NOMO-1 treated with dmso at 0.1 percent for 144 hours (cell line): ENCODE results near the gene PLEKHA3.
A peak's percentile ranks its signal among the peaks of the same experiment; 100 is the strongest.
"Not testable (repeated sequence)": the region's sequence is repeated elsewhere in the genome, so short reads cannot be mapped to it uniquely, and the experiment has no call there.

Source experiments
- DNase-seq: peaks from one replicate; lab custom pipeline; 2025; ENCODE audit not compliant: unreplicated experiment; lab: John Stamatoyannopoulos, UW

PLEKHA3 gene

DNA sequence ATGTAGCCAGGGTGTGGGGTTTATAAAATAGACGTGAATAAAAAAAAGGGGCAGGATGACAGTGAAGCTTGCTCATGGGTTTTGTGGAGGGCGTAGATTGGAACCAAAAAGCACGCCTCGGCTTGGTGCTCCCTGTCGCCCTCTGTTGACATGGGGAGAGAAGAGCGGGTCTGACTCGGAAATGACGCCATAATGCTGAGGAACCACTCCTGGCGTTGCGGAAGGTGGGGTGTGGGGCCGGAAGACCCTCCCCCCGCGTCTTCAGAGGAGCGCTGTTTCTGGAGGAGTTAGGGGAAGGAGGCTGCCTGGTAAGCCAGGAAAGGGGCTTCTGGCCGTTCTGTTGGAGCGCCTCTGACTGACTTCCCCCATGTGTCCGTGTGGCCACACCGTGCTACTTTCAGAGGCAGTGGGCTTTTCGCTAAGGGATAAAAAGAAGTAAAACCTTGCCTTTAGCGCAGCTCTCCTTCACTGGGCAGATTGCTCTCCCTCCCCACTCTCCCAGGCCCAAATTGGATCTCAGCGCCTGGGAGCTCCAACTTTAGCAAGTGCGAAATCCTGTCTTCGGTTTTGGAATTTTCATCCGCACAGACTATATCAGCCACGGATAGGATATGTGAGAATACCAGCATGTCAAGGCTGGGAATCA, 42.8 kb downstream of the PLEKHA3 start:
- DNase-seq = peak; percentile 95

DNA sequence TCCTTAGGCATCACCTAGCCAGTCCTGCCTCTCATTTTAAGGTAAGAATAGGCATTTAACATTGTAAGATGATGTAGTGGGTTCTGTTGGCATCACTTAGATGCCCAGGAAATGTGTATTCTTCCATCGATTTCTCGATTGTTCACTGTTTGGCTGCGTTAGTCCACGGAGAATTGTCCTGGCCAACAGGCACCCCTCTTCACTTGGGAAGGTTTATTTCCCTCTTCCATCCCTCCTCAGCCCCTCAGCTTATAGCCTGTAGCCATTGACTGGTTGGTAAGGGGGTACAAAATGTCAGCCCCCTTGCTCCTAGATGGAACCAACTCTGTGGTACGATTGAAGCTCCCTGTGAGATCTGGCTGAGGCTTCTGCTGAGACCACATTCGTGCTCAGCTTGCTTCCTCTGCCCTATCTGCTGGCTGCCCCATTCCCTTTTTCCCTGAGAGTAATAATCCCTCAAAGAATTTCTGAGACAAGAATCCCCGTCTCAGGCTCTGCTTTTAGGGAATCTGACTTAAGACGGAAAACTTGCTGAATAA, 43.4 kb downstream of the PLEKHA3 start:
- DNase-seq = no peak

DNA sequence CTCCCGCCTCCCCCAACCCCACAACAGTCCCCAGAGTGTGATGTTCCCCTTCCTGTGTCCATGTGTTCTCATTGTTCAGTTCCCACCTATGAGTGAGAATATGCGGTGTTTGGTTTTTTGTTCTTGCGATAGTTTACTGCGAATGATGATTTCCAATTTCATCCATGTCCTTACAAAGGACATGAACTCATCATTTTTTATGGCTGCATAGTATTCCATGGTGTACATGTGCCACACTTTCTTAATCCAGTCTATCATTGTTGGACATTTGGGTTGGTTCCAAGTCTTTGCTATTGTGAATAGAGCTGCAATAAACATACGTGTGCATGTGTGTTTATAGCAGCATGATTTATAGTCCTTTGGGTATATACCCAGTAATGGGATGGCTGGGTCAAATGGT, 44.8 kb downstream of the PLEKHA3 start:
- DNase-seq = not testable (repeated sequence)

DNA sequence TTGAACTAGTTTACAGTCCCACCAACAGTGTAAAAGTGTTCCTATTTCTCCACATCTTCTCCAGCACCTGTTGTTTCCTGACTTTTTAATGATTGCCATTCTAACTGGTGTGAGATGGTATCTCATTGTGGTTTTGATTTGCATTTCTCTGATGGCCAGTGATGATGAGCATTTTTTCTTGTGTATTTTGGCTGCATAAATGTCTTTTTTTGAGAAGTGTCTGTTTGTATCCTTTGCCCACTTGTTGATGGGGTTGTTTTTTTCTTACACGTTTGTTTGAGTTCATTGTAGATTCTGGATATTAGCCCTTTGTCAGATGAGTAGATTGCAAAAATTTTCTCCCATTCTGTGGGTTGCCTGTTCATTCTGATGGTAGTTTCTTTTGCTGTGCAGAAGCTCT, 45.2 kb downstream of the PLEKHA3 start:
- not testable (repeated sequence) for DNase-seq

DNA sequence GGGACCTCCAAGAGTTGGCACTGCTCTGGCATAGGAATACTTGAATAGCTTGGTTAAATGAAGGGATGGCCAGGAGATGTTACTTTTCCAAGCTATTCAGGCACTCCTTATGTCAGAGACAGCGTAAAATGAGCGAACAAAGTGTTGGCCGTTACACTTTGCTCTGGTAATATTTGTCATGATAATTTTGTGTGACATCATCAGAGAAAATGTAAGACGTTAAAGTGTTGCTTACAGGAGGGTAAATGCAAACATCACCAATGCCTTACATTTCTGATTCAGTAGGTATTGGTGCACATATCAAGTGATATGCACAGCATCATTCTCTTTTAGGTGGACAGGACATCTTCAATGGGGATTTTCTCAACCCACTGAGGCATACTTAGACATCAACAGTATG, 46.0 kb downstream of the PLEKHA3 start:
- DNase-seq = no peak

- no peak for DNase-seq
Observed at GRCh38 chr2:178527592-178527991, 47.3 kb downstream of the PLEKHA3 start.

GRCh38 chr2:178528647-178529046, 48.4 kb downstream of the PLEKHA3 start:
- no peak for DNase-seq

- DNase-seq = no peak
Observed at GRCh38 chr2:178529194-178529593, 48.9 kb downstream of the PLEKHA3 start.

DNA sequence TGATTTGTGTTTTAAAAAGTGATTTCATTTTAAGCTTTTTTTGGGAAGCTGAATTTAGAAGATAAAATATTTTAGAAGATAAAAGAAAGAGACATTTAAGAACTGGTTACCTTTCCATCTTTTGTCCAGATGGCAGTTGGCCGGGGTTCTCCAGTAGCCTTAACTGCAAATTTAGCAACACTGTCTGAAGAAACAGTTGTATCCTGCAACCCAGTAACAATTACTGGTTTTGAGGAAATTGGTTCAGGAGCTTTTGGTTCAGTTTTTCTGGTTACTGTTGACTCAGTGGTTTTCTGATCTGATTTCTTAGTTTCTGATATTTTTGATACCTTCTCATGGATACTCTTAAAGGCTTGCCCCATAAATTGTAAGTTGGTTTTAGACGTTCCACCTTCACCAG, 49.9 kb downstream of the PLEKHA3 start:
- no peak for DNase-seq

DNA sequence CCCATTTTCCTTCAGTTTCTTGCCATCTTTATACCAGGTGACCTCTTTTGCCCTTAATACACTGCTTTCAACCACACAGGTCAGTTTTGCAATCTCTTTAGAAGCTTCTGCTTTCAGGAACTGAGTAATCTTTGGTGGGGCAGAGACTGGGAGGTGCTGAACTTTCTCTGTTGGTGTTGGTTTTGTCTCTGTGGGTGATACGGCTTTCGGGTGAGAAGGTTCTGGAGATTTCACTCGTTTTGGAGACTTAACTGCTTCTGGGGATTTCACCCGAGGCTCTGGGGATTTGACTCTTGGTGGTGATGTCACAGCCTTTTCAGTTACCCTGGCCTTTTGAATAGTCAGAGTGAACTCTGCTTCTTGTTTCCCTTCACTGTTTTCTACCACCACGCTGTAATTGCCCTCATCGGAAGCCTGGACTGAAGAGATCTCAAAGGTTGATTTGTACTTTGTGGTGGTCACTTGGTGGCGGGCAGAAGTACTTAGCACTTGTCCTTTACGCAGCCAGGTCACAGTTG, 50.4 kb downstream of the PLEKHA3 start:
- DNase-seq = peak; percentile 85

DNA sequence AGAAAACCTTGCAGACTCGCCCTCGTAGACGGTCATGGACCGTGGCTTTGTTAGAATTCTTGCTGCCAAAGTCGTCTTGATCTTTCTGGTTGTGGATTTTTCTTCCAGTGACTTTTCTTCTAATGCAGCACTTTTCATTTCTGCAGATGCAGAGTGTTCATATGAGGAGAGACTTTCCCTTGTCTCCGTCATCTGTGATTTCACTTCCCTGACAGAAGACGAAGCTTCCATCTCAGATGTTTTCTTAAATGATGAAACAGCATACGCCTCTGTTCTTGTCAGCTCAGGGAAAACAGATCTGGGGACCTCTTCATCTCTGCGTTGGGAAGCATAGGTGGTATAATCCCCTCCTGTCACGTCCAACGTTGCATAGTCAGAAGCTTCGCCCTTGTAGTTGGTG, 50.9 kb downstream of the PLEKHA3 start:
- no peak for DNase-seq

DNA sequence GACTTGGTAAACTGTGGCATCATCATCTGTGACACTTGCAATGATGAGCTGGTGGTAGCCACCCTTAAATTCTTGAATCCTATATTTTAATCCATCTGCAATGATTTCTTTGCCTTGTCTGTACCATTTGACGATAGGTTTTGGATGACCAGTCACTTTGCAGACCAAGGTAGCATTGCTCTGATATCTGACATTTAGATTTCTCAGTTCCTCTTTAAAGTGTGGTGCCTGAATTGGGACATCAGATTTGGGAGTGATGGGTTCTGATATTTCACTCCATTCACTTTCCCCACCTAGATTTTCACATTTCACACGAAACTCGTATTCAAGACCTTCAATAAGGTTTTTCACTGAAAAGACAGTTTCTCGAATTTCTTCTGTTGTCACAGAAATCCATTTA, 55.8 kb downstream of the PLEKHA3 start:
- no peak for DNase-seq

DNA sequence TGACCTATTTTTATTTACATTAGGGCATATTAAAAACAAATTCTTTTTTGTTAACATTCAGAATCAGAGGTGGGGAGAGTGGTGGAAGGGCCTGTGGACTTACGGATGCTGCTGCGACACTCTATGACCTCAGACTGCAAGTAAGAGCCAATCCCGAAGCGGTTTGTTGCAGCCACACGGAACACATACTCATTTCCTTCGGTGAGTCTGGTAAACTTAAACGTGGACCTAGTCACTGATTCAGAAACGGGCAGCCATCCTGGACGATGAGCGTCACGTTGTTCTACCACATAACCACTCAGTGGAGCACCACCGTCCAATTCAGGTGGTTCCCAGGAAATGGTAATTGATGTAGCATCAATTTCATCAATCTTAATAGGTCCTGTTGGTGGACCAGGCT, 61.9 kb downstream of the PLEKHA3 start:
- DNase-seq = no peak

- DNase-seq = no peak
Observed at GRCh38 chr2:178542569-178542968, 62.3 kb downstream of the PLEKHA3 start.

DNA sequence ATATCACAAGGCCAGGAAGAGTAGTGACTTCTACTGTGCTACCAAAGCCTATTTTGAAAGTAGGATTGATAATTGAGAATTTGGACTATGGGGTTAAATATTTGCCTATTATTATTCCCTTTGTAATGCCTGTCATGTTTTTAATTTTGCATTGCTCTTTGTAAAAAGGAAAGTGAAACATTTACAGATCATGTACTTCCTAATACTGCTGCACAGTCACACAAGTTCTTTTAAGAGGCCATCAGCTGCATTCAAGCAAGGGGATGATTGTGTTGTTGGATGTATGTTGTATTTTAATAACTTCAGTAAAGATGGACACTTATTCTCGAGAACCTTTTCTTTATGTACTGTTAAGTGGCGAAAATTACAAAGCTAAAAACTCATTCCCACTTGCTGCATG, 70.1 kb downstream of the PLEKHA3 start:
- no peak for DNase-seq

DNA sequence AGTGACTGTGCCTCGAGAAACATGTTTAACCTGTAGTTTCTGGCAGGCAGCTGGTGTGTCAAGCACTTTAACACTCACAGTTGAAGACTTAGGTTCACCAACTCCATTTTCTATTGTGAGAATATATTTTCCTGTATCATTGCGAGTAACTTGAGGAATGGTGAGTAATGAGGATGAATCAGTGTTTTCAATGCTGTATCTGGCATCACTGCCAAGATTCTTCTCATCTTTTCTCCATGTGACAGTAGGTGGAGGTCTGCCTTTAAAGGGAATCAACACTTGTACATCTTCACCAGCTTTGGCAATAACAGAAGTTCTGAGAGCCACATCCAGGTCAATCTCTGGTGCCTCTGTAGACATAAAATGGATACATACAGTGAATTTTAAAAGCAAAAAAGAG, 72.8 kb downstream of the PLEKHA3 start:
- DNase-seq = no peak
